Measurements from ENCODE around the gene PITPNM3. TPM values are rescaled to one million over a fixed set of nuclear protein-coding genes. Genes with fewer than 3 reads are reported as not detected.

The PITPNM3 gene
- total RNA-seq, 5 donors from 2014 or later (not counting 1 experiment from before 2014, with no cell fraction given), result 0.20 to 0.98 (median 0.61) TPM

- WGBS (ENCODE audit: insufficient coverage), result 94% methylated on average over 6 of the region's 6 CpGs
- CTCF ChIA-PET, result interaction anchor here (0.6 to 0.7 kb wide), 2 partner anchors 12 to 134 kb away, joined by 3 read pairs; no protein-coding TSS in a partner anchor
- no peak for DNase-seq
Observed at GRCh38 chr17:6448473-6448872, 107.9 kb downstream of the PITPNM3 start.

GRCh38 chr17:6446516-6447100 is 109.7 kb downstream of the PITPNM3 start:
- peaks cover 3 to 16% of the 10 kb centered on the region in 2 experiments for H3K4me1 ChIP-seq (ENCODE audit: control insufficient read depth in 1 of 2, extremely low read depth in 1 of 2, insufficient read depth in 2 of 2, low read length in 2 of 2)
- no peaks in the 10 kb centered on the region for H3K36me3 ChIP-seq (ENCODE audit: control insufficient read depth in 2 of 2, extremely low read depth in 1 of 2, insufficient read depth in 1 of 2, low read length in 1 of 2)
- H3K4me3 ChIP-seq (ENCODE audit: control insufficient read depth in 1 of 2, extremely low read depth in 1 of 2, low read length in 1 of 2), result no peak overlapping the region
- peaks cover 7 to 13% (median 11%) of the 10 kb centered on the region in 3 donors for H3K4me1 Mint-ChIP-seq
- ChIA-PET CTCF (no interaction called here), POLR2A (no interaction called here)
- H3K9me3 Mint-ChIP-seq, result no peaks in the 10 kb centered on the region
- DNase-seq (no peak), ATAC-seq (replicated peaks in 1 of 4) (no peak)
- no peak overlapping the region for H3K4me3 Mint-ChIP-seq
- no peaks in the 10 kb centered on the region for H3K36me3 Mint-ChIP-seq
- H3K27ac ChIP-seq (ENCODE audit: low read length), result no peak overlapping the region
- no peak overlapping the region for H3K27ac Mint-ChIP-seq
- no peaks in the 10 kb centered on the region for H3K27me3 ChIP-seq (replicated peaks in 1 of 2; ENCODE audit: control insufficient read depth in 2 of 2, extremely low read depth in 1 of 2, insufficient read depth in 2 of 2, low read length in 1 of 2)
- WGBS (ENCODE audit: insufficient coverage), result 85% methylated on average over 7 of the region's 9 CpGs
- H3K9me3 ChIP-seq, result no peaks in the 10 kb centered on the region
- no peaks in the 10 kb centered on the region for H3K27me3 Mint-ChIP-seq

More at GRCh38 chr17:6448473-6448872, 107.9 kb downstream of the PITPNM3 start:
- no peaks in the 10 kb centered on the region for H3K27me3 ChIP-seq (replicated peaks in 1 of 2; ENCODE audit: control insufficient read depth in 2 of 2, extremely low read depth in 1 of 2, insufficient read depth in 2 of 2, low read length in 1 of 2)
- no peaks in the 10 kb centered on the region for H3K9me3 ChIP-seq
- peaks cover 9 to 17% (median 13%) of the 10 kb centered on the region in 3 donors for H3K4me1 Mint-ChIP-seq
- H3K4me3 Mint-ChIP-seq, result no peak overlapping the region
- H3K4me1 ChIP-seq (ENCODE audit: control insufficient read depth in 1 of 2, extremely low read depth in 1 of 2, insufficient read depth in 2 of 2, low read length in 2 of 2), result peaks cover 0 to 11% of the 10 kb centered on the region in 2 experiments
- no peak for ATAC-seq (replicated peaks in 1 of 4)
- H3K9me3 Mint-ChIP-seq, result no peaks in the 10 kb centered on the region
- no peaks in the 10 kb centered on the region for H3K36me3 ChIP-seq (ENCODE audit: control insufficient read depth in 2 of 2, extremely low read depth in 1 of 2, insufficient read depth in 1 of 2, low read length in 1 of 2)
- H3K27me3 Mint-ChIP-seq, result no peaks in the 10 kb centered on the region
- H3K4me3 ChIP-seq (ENCODE audit: control insufficient read depth in 1 of 2, extremely low read depth in 1 of 2, low read length in 1 of 2), result no peak overlapping the region
- H3K27ac ChIP-seq (ENCODE audit: low read length), result no peak overlapping the region
- POLR2A ChIA-PET, result no interaction called here
- no peaks in the 10 kb centered on the region for H3K36me3 Mint-ChIP-seq
- H3K27ac Mint-ChIP-seq, result no peak overlapping the region

GRCh38 chr17:6444571-6445335 is 111.6 kb downstream of the PITPNM3 start:
- H3K27me3 ChIP-seq (replicated peaks in 1 of 2; ENCODE audit: control insufficient read depth in 2 of 2, extremely low read depth in 1 of 2, insufficient read depth in 2 of 2, low read length in 1 of 2), result peaks cover 0 to 3% of the 10 kb centered on the region in 2 experiments
- POLR2A ChIA-PET, result no interaction called here
- CTCF ChIA-PET, result no interaction called here
- Mint-ChIP-seq H3K9me3 (no peaks in the 10 kb centered on the region), H3K4me3 (peak overlapping the region; percentile 76 to 87 (median 83)), H3K27ac (peak overlapping the region; percentile 84 to 85), H3K36me3 (no peaks in the 10 kb centered on the region), H3K27me3 (peaks cover 6 to 8% of the 10 kb centered on the region in 2 donors), H3K4me1 (peaks cover 7 to 13% (median 11%) of the 10 kb centered on the region in 3 donors)
- no peaks in the 10 kb centered on the region for H3K9me3 ChIP-seq
- no peak overlapping the region for H3K27ac ChIP-seq (ENCODE audit: low read length)
- no peak for ATAC-seq (replicated peaks in 1 of 4)
- no peaks in the 10 kb centered on the region for H3K36me3 ChIP-seq (ENCODE audit: control insufficient read depth in 2 of 2, extremely low read depth in 1 of 2, insufficient read depth in 1 of 2, low read length in 1 of 2)
- WGBS (ENCODE audit: insufficient coverage), result 67% methylated on average over 13 of the region's 36 CpGs
- peak overlapping the region; percentile 65 to 67 for H3K4me3 ChIP-seq (ENCODE audit: control insufficient read depth in 1 of 2, extremely low read depth in 1 of 2, low read length in 1 of 2)
- H3K4me1 ChIP-seq (ENCODE audit: control insufficient read depth in 1 of 2, extremely low read depth in 1 of 2, insufficient read depth in 2 of 2, low read length in 2 of 2), result peaks cover 3 to 16% of the 10 kb centered on the region in 2 experiments
- DNase-seq, result no peak

GRCh38 chr17:6443692-6444570 is 112.4 kb downstream of the PITPNM3 start, which contains the start of gene PIMREG:
Gene PIMREG (plus strand): TSS chr17:6444455. CDS start chr17:6445111, 656 bp downstream.
- peak; percentile 94 to 97 (median 96) for ATAC-seq (replicated peaks in 1 of 4)
- peak; percentile 78 to 91 (median 86) for DNase-seq
- Histone ChIP-seq H3K9me3 (no peaks in the 10 kb centered on the region), H3K27ac (ENCODE audit: low read length) (no peak within 1 kb of the TSS), H3K4me1 (ENCODE audit: control insufficient read depth in 1 of 2, extremely low read depth in 1 of 2, insufficient read depth in 2 of 2, low read length in 2 of 2) (peaks cover 3 to 16% of the 10 kb centered on the region in 2 experiments), H3K36me3 (ENCODE audit: control insufficient read depth in 2 of 2, extremely low read depth in 1 of 2, insufficient read depth in 1 of 2, low read length in 1 of 2) (no peaks in the 10 kb centered on the region), H3K27me3 (replicated peaks in 1 of 2; ENCODE audit: control insufficient read depth in 2 of 2, extremely low read depth in 1 of 2, insufficient read depth in 2 of 2, low read length in 1 of 2) (peaks cover 0 to 8% of the 10 kb centered on the region in 2 experiments), H3K4me3 (ENCODE audit: control insufficient read depth in 1 of 2, extremely low read depth in 1 of 2, low read length in 1 of 2) (peak within 1 kb of the TSS; percentile 67 to 88)
- WGBS (ENCODE audit: insufficient coverage), result under 1% methylated on average over 60 of the region's 62 CpGs
- Mint-ChIP-seq H3K27me3 (peaks cover 13 to 14% of the 10 kb centered on the region in 2 donors), H3K4me1 (peaks cover 7 to 13% (median 11%) of the 10 kb centered on the region in 3 donors), H3K4me3 (peak within 1 kb of the TSS; percentile 76 to 87 (median 83)), H3K36me3 (no peaks in the 10 kb centered on the region), H3K9me3 (no peaks in the 10 kb centered on the region), H3K27ac (peak within 1 kb of the TSS; percentile 84 to 85)
- CTCF ChIA-PET, result interaction anchor here (0.6 to 0.9 kb wide), 5 partner anchors 16 to 1196 kb away, joined by 3 to 14 read pairs (median 5); no protein-coding TSS in a partner anchor
- POLR2A ChIA-PET, result interaction anchor here in 1 of 2 donors (0.7 kb wide), 1 partner anchor 859 kb away, joined by 5 read pairs; no protein-coding TSS in a partner anchor

GRCh38 chr17:6442775-6443174 is 113.6 kb downstream of the PITPNM3 start:
- WGBS (ENCODE audit: insufficient coverage), result no CpG with 5 or more reads among the region's 6 CpGs

More at GRCh38 chr17:6442775-6443174, 113.6 kb downstream of the PITPNM3 start:
- Histone ChIP-seq H3K4me3 (ENCODE audit: control insufficient read depth in 1 of 2, extremely low read depth in 1 of 2, low read length in 1 of 2) (no peak overlapping the region), H3K9me3 (no peaks in the 10 kb centered on the region), H3K27ac (ENCODE audit: low read length) (no peak overlapping the region), H3K36me3 (ENCODE audit: control insufficient read depth in 2 of 2, extremely low read depth in 1 of 2, insufficient read depth in 1 of 2, low read length in 1 of 2) (no peaks in the 10 kb centered on the region), H3K27me3 (replicated peaks in 1 of 2; ENCODE audit: control insufficient read depth in 2 of 2, extremely low read depth in 1 of 2, insufficient read depth in 2 of 2, low read length in 1 of 2) (peaks cover 0 to 11% of the 10 kb centered on the region in 2 experiments), H3K4me1 (ENCODE audit: control insufficient read depth in 1 of 2, extremely low read depth in 1 of 2, insufficient read depth in 2 of 2, low read length in 2 of 2) (peaks cover 3 to 16% of the 10 kb centered on the region in 2 experiments)
- no peak for ATAC-seq (replicated peaks in 1 of 4)
- Mint-ChIP-seq H3K27me3 (peaks cover 15 to 16% of the 10 kb centered on the region in 2 donors), H3K4me1 (peaks cover 7 to 13% (median 11%) of the 10 kb centered on the region in 3 donors), H3K27ac (no peak overlapping the region), H3K9me3 (no peaks in the 10 kb centered on the region), H3K36me3 (no peaks in the 10 kb centered on the region), H3K4me3 (peak overlapping the region in 1 of 3 donors; percentile 76)
- ChIA-PET POLR2A (no interaction called here), CTCF (interaction anchor here (1.2 to 1.7 kb wide), 2 partner anchors 10 to 855 kb away, joined by 3 to 4 read pairs; no protein-coding TSS in a partner anchor)
- DNase-seq, result no peak

Data from T-cell (primary cell).